PC-9 (cell line): ENCODE data around the gene GORASP2.

Experiments
- EZH2 ChIP-seq: fragments of 200-600 bp; sonication (generic); IDR thresholded peaks from 2 replicates; pipeline ENCODE4 v1.8.0; 2017; ENCODE audit warnings: antibody characterized with exemption, low read depth
- TF ChIP-seq, protein P1 (sequence below): fragments of 200-600 bp; sonication (generic); conservative IDR thresholded peaks from 2 replicates; pipeline ENCODE4 v1.6.1; 2017; ENCODE audit warnings: mixed run types, antibody characterized with exemption, mild to moderate bottlenecking, moderate library complexity

DNA sequence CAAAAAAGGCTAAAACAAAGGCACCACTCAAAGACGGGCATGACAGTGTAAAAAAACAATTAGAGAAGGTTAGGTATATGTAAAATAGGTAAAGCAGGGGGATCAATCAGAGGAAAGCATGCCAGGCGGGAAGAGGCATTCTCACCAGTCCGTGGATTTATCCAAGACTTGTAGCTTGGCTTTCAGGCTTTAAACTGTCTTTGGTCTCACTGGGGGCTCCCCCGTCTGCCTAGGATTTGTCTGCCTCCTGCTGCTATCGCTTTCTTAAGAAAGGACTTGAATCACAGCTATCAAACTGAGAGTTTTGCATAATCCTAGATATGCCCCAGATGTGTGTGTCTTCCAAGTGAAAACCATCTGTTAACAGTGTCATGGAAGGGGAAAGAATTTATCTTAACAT lies 11.1 kb upstream of the GORASP2 start:
- TF ChIP-seq, protein P1, sequence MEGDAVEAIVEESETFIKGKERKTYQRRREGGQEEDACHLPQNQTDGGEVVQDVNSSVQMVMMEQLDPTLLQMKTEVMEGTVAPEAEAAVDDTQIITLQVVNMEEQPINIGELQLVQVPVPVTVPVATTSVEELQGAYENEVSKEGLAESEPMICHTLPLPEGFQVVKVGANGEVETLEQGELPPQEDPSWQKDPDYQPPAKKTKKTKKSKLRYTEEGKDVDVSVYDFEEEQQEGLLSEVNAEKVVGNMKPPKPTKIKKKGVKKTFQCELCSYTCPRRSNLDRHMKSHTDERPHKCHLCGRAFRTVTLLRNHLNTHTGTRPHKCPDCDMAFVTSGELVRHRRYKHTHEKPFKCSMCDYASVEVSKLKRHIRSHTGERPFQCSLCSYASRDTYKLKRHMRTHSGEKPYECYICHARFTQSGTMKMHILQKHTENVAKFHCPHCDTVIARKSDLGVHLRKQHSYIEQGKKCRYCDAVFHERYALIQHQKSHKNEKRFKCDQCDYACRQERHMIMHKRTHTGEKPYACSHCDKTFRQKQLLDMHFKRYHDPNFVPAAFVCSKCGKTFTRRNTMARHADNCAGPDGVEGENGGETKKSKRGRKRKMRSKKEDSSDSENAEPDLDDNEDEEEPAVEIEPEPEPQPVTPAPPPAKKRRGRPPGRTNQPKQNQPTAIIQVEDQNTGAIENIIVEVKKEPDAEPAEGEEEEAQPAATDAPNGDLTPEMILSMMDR = no peak
- no peak for TF ChIP-seq EZH2
